A549 treated with ZK216348 at 1 μM for 4 hours (cell line): Measurements from ENCODE around the gene SRPRA. TPM values are rescaled to one million over a fixed set of nuclear protein-coding genes. Genes with fewer than 3 reads are reported as not detected.

Experiments
- total RNA-seq: library from RNA; stranded (reverse); fragments of 200-300 nt; extraction: Qiagen RNA extraction; gene quantifications from 5 replicates; pipeline ENCODE4 v1.2.3, GENCODE V29; 2022; ENCODE audit warnings: low read depth

SRPRA gene
- 56.1 to 66.9 TPM (median 58.9 TPM) in 5 replicates for total RNA-seq

GRCh38 chr11:126268708-126269579, at the start of gene SRPRA, which contains the start of gene FOXRED1:
SRPRA (minus strand) TSS chr11:126268895; CDS start chr11:126268804, 91 bp downstream.
FOXRED1 (plus strand) TSS chr11:126269154; CDS start chr11:126269207, 53 bp downstream.

GRCh38 chr11:126303623-126304456, 35.1 kb upstream of the SRPRA start, which contains the start of gene DCPS:
DCPS (plus strand) TSS chr11:126304060; CDS start chr11:126304081, 21 bp downstream.

GRCh38 chr11:126282736-126283591, 14.3 kb upstream of the SRPRA start, which contains the start of gene TIRAP:
TIRAP (plus strand) TSS chr11:126283093; CDS start chr11:126290895, 7,802 bp downstream.

Other genes with a start within 250 kb of the SRPRA start
- gene CDON, start 206.0 kb downstream of the SRPRA start, total RNA-seq = 1.4 to 3.6 TPM (median 2.5 TPM) in 5 replicates
- 14.8 to 18.8 TPM (median 18.5 TPM) in 5 replicates for gene RPUSD4, start 57.2 kb downstream of the SRPRA start, total RNA-seq
- 15.3 to 20.1 TPM (median 16.1 TPM) in 5 replicates for gene FAM118B, start 57.1 kb downstream of the SRPRA start, total RNA-seq
- gene FOXRED1, start 259 bp upstream of the SRPRA start, total RNA-seq = 17.2 to 24.4 TPM (median 22.5 TPM) in 5 replicates
- 5.9 to 7.3 TPM (median 6.9 TPM) in 5 replicates for gene TIRAP, start 14.2 kb upstream of the SRPRA start, total RNA-seq
- 14.1 to 18.6 TPM (median 17.9 TPM) in 5 replicates for gene DCPS, start 35.2 kb upstream of the SRPRA start, total RNA-seq
- gene ST3GAL4, start 86.8 kb upstream of the SRPRA start, total RNA-seq = 21.1 to 27.7 TPM (median 27.1 TPM) in 5 replicates